ENCODE measurements around the gene LRRFIP1.
"Not testable (repeated sequence)": the region's sequence is repeated elsewhere in the genome, so short reads cannot be mapped to it uniquely, and the experiment has no call there.

The LRRFIP1 gene

DNA sequence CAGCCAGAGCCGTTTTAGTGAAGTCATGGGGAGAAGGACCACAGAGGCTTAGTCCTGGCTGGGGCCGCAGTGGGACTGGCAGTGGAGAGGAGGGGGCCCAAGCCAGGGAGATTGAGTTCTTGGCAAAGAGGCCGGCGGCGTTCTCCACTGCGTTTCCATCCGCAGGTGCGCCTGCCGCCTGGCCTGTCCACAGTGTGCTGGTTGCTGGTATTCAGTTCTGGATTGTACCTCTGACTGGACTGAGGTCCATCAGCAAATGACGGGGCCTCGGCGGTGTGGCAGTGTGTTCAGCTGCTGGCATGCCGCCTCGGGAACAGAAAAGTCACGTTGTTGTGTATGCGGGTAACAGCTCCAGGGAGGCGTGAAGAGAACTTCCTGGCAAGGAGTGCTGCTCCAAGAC is 36.8 kb downstream of the LRRFIP1 start:
- no peak for DNase-seq (ENCODE audit: low spot score)

DNA sequence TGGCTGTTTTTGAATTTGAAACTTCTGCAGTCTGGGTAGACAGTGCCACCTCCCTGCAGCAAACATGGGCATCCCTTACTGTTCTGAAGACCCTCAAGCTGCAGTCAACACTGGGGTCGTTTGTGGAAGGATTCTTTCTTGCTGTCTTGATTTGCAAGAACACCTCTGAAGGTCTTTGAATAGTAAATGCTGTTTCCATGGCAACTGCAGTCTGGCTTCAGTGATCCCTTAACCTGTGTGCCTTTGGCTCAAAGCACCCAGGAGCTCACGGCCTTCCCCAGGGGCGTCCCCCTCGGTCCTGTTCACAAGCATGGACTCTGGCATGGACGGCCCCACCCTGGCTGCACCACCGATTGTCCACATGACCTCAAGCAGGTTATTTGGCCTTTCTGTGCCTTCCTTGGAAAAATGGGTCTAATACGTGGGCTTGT is 38.3 kb downstream of the LRRFIP1 start:
- DNase-seq (ENCODE audit: low spot score): no peak

DNA sequence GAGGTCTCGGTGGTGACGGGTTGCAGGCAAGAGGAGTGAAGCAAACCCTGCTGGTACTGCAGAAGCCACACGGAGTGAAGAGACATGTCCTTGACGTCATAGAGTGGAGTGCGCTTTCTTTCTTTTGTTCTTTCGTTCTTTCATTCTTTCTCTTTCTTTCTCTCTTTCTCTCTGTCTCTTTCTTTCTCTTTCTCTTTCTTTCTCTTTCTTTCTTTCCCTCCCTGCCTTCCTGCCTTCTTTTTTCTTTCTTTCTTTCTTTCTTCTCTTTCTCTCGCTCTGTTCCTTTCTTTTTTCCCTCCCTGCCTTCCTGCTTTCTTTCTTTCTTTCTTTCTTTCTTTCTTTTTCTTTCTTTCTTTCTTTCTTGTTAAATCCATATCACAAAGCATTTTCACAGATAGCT is 39.2 kb downstream of the LRRFIP1 start:
- no peak for DNase-seq (ENCODE audit: low spot score)

DNA sequence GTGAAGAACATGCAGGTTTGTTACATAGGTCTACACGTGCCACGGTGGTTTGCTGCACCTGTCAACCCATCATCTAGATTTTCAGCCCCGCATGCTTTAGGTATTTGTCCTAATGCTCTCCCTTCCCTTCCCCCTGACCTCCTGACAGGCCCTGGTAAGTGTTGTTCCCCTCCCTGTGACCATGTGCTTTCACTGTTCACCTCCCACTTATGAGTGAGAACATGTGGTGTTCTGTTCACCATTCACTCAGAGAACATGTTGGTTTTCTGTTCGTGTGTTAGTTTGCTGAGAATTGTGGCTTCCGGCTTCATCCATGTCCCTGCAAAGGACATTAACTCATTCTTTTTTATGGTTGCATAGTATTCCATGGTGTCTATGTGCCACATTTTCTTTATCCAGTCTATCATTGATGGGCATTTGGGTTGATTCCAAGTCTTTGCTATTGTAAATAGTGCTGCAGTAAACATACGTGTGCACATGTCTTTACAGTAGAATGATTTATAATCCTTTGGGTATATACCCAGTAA is 39.7 kb downstream of the LRRFIP1 start:
- not testable (repeated sequence) for DNase-seq (ENCODE audit: low spot score)

DNA sequence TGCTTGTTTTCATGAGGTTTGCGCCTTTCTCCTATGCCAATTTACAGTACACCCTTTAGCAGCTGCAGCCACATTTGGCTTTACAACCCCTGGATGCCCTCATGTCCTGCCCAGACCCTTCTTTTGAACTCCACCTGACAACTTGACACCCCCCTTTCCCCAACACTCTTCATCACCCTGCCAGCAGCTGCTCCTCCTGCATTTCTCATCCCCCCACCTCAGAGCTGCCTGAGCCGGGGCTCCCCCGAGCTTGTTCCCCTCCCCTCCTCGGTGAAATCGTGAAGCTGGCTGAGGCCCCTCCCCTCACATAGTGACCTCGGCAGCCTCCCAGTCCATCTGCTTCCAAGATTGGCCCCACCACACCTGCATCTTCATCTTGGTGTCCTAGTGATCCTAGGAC is 40.5 kb downstream of the LRRFIP1 start:
- DNase-seq (ENCODE audit: low spot score): no peak

GRCh38 chr2:237668440-237668839 is 41.1 kb downstream of the LRRFIP1 start:
- no peak for DNase-seq (ENCODE audit: low spot score)

GRCh38 chr2:237669283-237669627 is 41.9 kb downstream of the LRRFIP1 start:
- DNase-seq (ENCODE audit: low spot score): no peak

DNA sequence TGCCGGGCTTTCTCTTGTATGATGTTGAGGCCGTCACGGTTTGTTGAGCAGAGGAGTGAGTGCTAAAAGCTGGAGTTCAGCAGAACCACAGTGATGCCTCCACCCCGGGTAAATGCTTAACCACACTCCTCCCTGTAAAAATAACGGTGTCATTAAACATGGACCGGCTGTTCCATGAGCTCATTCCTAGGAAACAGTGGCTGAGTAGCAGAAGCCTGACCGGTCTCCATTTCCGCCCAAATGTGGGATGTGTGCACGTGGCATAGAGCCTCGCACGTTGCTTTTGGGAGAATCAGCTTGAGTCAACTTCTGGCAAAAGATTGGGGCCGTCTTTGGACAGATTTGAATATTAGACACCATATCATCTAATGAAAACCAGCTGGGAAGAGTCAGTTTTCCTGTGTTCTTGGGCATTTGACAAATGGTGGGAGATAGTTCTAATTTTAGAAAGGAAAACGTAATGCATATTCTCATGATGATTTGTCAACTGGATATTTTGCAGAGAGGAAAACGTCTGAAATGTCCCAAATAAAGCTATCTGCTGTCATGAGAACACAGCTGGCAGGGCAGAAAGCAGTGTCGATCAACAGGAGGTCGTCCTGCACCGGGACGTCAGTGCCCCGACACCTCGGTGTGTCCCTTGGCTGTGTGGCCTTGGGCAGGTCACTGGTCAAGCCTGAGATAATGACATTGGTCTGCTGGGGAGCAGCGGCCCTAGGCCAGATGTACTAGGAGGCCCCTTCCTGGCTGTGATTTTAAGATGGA is 42.4 kb downstream of the LRRFIP1 start:
- DNase-seq (ENCODE audit: low spot score): no peak

GRCh38 chr2:237670641-237671040 is 43.3 kb downstream of the LRRFIP1 start:
- no peak for DNase-seq (ENCODE audit: low spot score)

DNA sequence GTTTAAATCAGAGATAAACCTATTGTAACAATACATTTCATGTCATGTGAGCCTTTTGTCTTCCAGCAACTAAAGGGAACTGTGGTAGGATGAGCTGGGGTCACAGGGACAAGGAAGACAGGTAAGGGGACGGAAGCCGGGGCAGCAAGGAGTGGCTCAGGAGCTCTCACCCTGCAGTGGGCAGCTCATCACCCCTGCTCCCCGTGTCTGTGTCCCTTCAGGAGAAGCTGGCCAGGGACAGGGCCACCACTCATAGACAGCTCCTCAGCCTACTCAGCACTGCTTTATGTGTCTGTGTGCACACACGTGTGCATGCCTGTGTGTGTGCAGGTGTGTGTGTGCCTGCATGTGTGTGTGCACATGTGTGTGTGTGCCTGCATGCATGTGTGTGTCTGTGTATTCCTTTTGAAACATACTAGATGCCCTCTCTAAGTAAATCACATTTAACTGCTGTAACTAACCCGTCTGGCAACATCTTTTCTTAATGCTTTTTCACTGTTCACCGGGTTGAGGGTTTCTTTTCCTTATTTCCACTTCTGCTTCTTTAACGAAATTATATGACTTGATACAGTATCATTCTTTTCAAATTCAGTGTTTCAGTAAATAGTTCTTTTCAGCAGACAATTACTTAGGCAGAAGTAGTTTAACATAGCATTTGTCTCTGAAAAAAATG is 44.2 kb downstream of the LRRFIP1 start:
- DNase-seq (ENCODE audit: low spot score): no peak

GRCh38 chr2:237672731-237673129 is 45.3 kb downstream of the LRRFIP1 start:
- DNase-seq (ENCODE audit: low spot score): no peak

- DNase-seq (ENCODE audit: low spot score): peak; percentile 71
Measured at GRCh38 chr2:237673130-237674001, 46.0 kb downstream of the LRRFIP1 start.

DNA sequence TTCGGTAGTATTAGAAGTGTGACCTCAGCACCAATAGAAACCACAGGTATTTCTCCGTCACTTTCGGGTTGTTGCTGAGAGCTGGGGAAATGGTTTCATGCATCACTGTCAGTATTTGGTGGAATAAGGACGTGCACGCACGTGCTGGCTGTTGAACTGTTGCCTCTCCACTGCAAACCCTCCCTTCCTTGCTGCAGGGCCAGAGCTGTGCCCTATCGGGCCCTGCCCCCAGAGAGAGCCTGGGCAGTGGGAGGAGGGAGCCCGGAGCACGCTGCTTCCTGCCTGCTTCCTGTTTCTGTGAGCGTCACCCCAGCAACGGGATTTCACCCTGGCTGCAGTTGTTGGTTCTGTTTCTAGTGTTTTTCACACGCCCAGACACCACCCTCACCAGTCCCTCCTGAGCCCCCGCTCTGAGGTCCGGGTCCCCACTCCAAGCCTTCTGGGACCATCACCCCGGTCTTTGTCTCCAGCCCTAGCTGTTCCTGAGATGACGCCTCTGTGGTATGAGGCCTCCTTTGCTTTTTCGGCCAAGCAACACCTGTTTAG is 47.4 kb downstream of the LRRFIP1 start:
- no peak for DNase-seq (ENCODE audit: low spot score)

GRCh38 chr2:237675316-237675715 is 47.9 kb downstream of the LRRFIP1 start:
- DNase-seq (ENCODE audit: low spot score): no peak

GRCh38 chr2:237680702-237681478 is 53.5 kb downstream of the LRRFIP1 start:
- DNase-seq (ENCODE audit: low spot score): no peak

GRCh38 chr2:237682151-237682550 is 54.8 kb downstream of the LRRFIP1 start:
- no peak for DNase-seq (ENCODE audit: low spot score)

GRCh38 chr2:237682856-237683670 is 55.7 kb downstream of the LRRFIP1 start:
- peak; percentile 64 for DNase-seq (ENCODE audit: low spot score)

DNA sequence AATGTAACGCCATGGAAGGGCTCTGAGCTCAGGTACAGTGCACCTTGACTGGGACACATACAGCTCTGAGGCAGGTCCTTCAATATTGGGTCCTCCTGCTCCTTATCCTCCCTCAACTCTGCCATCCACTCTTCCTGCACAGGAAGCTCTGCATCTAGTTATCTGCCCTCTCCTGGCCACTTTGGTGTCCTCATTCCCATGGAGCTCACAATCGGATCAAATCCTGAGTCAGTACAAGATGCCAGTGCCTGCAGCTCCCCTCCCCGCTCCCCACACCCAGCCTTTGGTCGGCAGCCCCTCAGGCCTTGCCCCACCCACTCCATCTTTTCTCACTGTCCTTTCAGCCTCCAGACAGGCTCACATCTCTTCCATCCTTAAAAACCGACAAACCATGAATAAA is 58.0 kb downstream of the LRRFIP1 start:
- DNase-seq (ENCODE audit: low spot score): no peak

DNA sequence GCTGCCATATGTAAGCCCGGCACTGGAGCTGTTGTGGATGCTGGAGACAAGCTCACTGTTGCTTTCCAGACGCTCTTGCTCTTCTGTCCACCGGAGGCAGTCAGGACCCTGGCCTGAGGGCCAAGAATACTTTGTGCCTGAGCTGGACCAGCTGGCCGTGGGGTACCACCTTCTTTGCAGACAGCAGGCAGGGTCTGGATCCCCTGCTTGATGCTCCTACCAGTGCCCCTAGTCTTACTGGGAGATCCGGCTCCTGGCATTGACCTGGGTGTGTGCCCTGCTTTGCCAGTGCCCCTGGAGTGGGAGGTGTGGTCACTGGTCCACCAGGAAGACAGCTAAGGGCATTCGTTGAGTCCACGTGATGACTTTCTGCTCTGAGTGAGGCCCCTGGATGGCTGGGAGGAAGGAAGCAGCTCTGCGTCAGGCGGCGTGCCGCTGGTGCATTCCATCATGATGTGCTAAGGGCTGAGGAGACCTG is 59.3 kb downstream of the LRRFIP1 start:
- no peak for DNase-seq (ENCODE audit: low spot score)

DNA sequence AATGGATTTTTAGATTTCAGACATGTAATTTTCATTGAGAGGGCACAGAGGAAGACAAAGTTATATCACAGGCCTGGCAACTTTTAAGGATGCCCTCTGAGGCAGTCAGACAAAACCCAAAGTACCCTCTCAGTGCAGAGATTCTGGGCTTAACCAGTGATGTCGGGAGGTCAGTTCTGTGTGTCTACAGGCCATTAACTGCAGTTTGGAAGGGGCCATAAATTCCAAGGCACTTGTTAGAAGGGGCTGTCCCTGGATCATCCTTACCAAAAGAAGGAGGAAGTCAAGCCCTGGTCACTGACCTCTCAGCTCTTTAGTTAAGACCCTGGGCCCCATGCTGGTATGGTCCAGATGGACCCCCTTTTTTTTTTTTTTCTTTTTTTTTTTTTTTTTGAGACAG is 60.7 kb downstream of the LRRFIP1 start:
- DNase-seq (ENCODE audit: low spot score): no peak
